ENCODE data around the gene MDN1.

GRCh38 chr6:89781070-89782034 lies 38.2 kb downstream of the MDN1 start:
- TF ChIP-seq, protein P1, sequence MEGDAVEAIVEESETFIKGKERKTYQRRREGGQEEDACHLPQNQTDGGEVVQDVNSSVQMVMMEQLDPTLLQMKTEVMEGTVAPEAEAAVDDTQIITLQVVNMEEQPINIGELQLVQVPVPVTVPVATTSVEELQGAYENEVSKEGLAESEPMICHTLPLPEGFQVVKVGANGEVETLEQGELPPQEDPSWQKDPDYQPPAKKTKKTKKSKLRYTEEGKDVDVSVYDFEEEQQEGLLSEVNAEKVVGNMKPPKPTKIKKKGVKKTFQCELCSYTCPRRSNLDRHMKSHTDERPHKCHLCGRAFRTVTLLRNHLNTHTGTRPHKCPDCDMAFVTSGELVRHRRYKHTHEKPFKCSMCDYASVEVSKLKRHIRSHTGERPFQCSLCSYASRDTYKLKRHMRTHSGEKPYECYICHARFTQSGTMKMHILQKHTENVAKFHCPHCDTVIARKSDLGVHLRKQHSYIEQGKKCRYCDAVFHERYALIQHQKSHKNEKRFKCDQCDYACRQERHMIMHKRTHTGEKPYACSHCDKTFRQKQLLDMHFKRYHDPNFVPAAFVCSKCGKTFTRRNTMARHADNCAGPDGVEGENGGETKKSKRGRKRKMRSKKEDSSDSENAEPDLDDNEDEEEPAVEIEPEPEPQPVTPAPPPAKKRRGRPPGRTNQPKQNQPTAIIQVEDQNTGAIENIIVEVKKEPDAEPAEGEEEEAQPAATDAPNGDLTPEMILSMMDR (IDR thresholded peaks at IDR 0.05), result no peak
- TF ChIP-seq ZFX (IDR thresholded peaks at IDR 0.05; ENCODE audit: borderline replicate concordance), result no peak

Measured in 22Rv1 (cell line).